Gastroesophageal sphincter (tissue), 3 donors: ENCODE data around the gene LDB1.

Source experiments
- POLR2A ChIP-seq, 2 donors: fragments of 450-650 bp; IDR thresholded peaks; one replicate each; pipeline ENCODE4 v1.6.1; 2017; ENCODE audit warnings: antibody characterized with exemption in 2 of 2, mild to moderate bottlenecking in 2 of 2, moderate library complexity in 1 of 2
- TF ChIP-seq, protein P1 (sequence below), 4 experiments: fragments of 200-600 bp in 2 of 4; fragments of 450-650 bp in 2 of 4; sonication (generic) in 1 of 4; IDR thresholded peaks; one replicate each; pipeline ENCODE4 v1.5.1; 2017 to 2019; ENCODE audit warnings: antibody characterized with exemption in 4 of 4, mild to moderate bottlenecking in 2 of 4, moderate library complexity in 2 of 4

DNA sequence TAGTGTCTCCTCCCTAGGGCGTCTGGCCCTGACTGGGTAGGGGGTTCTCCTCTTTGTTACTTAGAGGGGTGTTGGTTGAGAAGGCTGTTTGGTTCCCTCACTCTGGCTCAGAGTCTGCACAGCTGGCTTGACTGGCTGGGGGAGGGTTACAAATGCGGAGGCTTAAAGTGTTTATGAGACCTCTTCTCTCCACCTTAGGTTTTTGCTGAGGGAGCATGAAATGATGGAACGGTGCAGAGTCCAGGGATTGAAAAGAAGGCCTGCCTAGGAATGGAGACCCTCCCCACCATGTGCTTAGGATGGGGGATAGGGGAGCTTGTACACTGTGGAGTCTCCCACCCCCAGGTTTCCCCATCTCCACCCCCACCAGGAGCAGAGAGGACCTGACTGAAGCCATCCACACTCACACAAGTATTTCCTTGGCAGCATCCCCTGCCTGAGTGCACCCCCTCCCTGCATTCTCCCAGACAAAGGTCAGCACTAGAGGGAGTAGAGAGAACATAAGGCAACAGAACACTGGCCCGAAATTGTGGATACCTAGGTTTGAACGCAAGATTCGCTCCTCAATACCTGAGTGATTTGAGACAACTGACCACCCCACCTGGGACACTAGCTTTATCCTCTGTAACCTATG is 1.7 kb upstream of the LDB1 start:
- TF ChIP-seq, protein P1, sequence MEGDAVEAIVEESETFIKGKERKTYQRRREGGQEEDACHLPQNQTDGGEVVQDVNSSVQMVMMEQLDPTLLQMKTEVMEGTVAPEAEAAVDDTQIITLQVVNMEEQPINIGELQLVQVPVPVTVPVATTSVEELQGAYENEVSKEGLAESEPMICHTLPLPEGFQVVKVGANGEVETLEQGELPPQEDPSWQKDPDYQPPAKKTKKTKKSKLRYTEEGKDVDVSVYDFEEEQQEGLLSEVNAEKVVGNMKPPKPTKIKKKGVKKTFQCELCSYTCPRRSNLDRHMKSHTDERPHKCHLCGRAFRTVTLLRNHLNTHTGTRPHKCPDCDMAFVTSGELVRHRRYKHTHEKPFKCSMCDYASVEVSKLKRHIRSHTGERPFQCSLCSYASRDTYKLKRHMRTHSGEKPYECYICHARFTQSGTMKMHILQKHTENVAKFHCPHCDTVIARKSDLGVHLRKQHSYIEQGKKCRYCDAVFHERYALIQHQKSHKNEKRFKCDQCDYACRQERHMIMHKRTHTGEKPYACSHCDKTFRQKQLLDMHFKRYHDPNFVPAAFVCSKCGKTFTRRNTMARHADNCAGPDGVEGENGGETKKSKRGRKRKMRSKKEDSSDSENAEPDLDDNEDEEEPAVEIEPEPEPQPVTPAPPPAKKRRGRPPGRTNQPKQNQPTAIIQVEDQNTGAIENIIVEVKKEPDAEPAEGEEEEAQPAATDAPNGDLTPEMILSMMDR (IDR thresholded peaks at IDR 0.05): peak in 3 of 4 experiments; percentile 37 to 52 (median 47)
- TF ChIP-seq POLR2A (IDR thresholded peaks at IDR 0.05): no peak
